Erythroblast (primary cell): Measurements from ENCODE around the gene CRABP2.

Source experiments
- GATA1 ChIP-seq: IDR thresholded peaks from 2 replicates; pipeline ENCODE4 v1.6.1; 2011; ENCODE audit warnings: low read depth, mild to moderate bottlenecking, control low read depth, low read length, moderate library complexity
- POLR2A ChIP-seq: IDR thresholded peaks from 2 replicates; pipeline ENCODE4 v1.6.1; 2011; ENCODE audit warnings: mild to moderate bottlenecking, low read length

GRCh38 chr1:156692925-156693847 is 12.2 kb downstream of the CRABP2 start:
- TF ChIP-seq POLR2A (no peak), GATA1 (no peak)
